ENCODE data around the gene DHX32.

DNA sequence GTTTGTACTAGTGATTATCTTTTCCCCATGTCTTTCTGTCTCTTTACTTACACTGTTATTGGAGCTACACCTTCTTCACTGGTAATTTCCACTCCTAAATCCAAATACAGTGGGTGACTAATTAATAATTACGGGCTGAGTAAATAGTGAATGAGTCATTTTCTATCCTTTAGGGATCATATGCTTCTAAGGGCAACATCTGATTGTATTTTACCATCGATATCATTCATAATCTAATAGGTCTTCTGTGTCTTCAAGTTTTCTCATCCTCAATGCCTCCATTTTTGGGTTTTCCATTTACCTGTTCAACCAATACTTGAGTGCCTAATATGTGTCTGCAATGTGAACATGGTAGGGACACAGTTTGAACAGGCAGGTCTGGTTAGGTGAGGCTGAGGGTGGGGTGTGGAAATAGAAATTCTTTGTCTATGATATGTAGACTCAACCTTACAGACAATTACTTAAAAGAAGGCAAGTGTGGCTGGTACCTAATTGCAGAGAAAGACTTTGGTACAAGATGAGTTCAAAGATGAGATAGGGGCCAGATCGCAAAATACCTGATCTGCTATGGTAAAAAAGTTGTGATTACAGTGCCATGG lies 5.9 kb upstream of the DHX32 start:
- TF ChIP-seq CTCF (IDR thresholded peaks at IDR 0.05; ENCODE audit: low read depth, low read length) = no peak
- TF ChIP-seq EZH2phosphoT487 (IDR thresholded peaks at IDR 0.05; ENCODE audit: low read depth) = no peak
